ENCODE measurements around the gene CENPW. TPM values are rescaled to one million over a fixed set of nuclear protein-coding genes. Genes with fewer than 3 reads are reported as not detected.

Gene CENPW
- total and polyA plus RNA-seq, 9 of the 15 experiments (the other 6 are each of a cell fraction or from before 2014, with no cell fraction given), result 48.7 to 285 (median 82.8) TPM

- TF ChIP-seq CEBPB (tag; IDR thresholded peaks at IDR 0.05), result peak; percentile 95
- TF ChIP-seq TCF7L2 (IDR thresholded peaks at IDR 0.05; ENCODE audit: low read depth, low read length), result no peak
Observed at GRCh38 chr6:126337323-126337722, 2.6 kb upstream of the CENPW start (continued).

- FAIRE-seq, result no peak
- H3K27me3 ChIP-seq (ENCODE audit: control insufficient read depth in 2 of 2, insufficient read depth in 2 of 2, low read length in 2 of 2), result no peaks in the 10 kb centered on the region
- peak overlapping the region; percentile 93 for H3K4me2 ChIP-seq (ENCODE audit: insufficient read depth, low read length)
- intact Hi-C loops (cut with micrococcal nuclease), result loop anchor here (5.0 to 10.0 kb wide), 2 partner anchors 166 to 344 kb away; no protein-coding TSS in a partner anchor
- no peak for DNase-seq (ENCODE audit: extremely low read depth in 1 of 4, low spot score in 3 of 4)
- no peaks in the 10 kb centered on the region for H3K9me1 ChIP-seq (ENCODE audit: control insufficient read depth, insufficient read depth, low read length)
- peaks cover 54% of the 10 kb centered on the region for H3K79me2 ChIP-seq (ENCODE audit: control insufficient read depth, insufficient read depth, low read length)
- WGBS (ENCODE audit: insufficient coverage, low coverage, missing lambda C conversion rate), result 0% methylated on average over 3 of the region's 3 CpGs
- peak overlapping the region in 1 of 2 experiments; percentile 94; a peak in 3 of 4 replicates for H3K9ac ChIP-seq (ENCODE audit: insufficient read depth in 1 of 2, low read depth in 2 of 2, low read length in 2 of 2)
- in situ Hi-C loops (cut with MboI), result loop anchor here (25.0 kb wide), 1 partner anchor 304 kb away; no protein-coding TSS in a partner anchor
- no peak for ATAC-seq
- peak overlapping the region; percentile 87 for H3K4me3 ChIP-seq
- POLR2A ChIA-PET, result interaction anchor here (1.4 kb wide), 1 partner anchor 9 kb away, joined by 3 read pairs; no protein-coding TSS in a partner anchor
- CTCF ChIA-PET (ENCODE audit: low intra/inter-chr PET ratio), result no interaction called here
- no peak overlapping the region for H2AFZ ChIP-seq (ENCODE audit: low read depth, low read length)
- no peaks in the 10 kb centered on the region; the same call in 1 of the 2 replicates for H4K20me1 ChIP-seq (replicated peaks; ENCODE audit: control insufficient read depth, insufficient read depth, low read length)
- peaks cover 1% of the 10 kb centered on the region; the same call in 1 of the 3 replicates for H3K36me3 ChIP-seq (ENCODE audit: control insufficient read depth, insufficient read depth, low read length)
- no peaks in the 10 kb centered on the region for H3K9me3 ChIP-seq (replicated peaks; ENCODE audit: control insufficient read depth, insufficient read depth, low read depth, low read length)
- BruUV-seq (replicated peaks), result no TSS peak
- peaks cover 0 to 8% of the 10 kb centered on the region in 2 experiments; a peak in 2 of 5 replicates for H3K4me1 ChIP-seq (replicated peaks in 1 of 2; ENCODE audit: control insufficient read depth in 2 of 2, insufficient read depth in 2 of 2, low read length in 2 of 2)
- H3K27ac ChIP-seq (ENCODE audit: extremely low read depth, low read depth, low read length), result peak overlapping the region; percentile 89; the same call in 2 of the 3 replicates
- TF ChIP-seq ATF7 (IDR thresholded peaks at IDR 0.05), result no peak
- TF ChIP-seq ZNF77 (CRISPR knock-in tag; IDR thresholded peaks at IDR 0.05), result no peak
- no peak for TF ChIP-seq ELF4 (CRISPR knock-in tag; IDR thresholded peaks at IDR 0.05)
- no peak for TF ChIP-seq POLR2H (tag; IDR thresholded peaks at IDR 0.05; ENCODE audit: low read depth)
- no peak for TF ChIP-seq RFX1 (IDR thresholded peaks at IDR 0.05)
- no peak for TF ChIP-seq TAF15 (IDR thresholded peaks at IDR 0.05; ENCODE audit: low read depth, low read length)
- TF ChIP-seq ZFPM2 (CRISPR knock-in tag; IDR thresholded peaks at IDR 0.05), result no peak
- TF ChIP-seq LCOR (CRISPR knock-in tag; IDR thresholded peaks at IDR 0.05), result no peak
- TF ChIP-seq, protein P1, sequence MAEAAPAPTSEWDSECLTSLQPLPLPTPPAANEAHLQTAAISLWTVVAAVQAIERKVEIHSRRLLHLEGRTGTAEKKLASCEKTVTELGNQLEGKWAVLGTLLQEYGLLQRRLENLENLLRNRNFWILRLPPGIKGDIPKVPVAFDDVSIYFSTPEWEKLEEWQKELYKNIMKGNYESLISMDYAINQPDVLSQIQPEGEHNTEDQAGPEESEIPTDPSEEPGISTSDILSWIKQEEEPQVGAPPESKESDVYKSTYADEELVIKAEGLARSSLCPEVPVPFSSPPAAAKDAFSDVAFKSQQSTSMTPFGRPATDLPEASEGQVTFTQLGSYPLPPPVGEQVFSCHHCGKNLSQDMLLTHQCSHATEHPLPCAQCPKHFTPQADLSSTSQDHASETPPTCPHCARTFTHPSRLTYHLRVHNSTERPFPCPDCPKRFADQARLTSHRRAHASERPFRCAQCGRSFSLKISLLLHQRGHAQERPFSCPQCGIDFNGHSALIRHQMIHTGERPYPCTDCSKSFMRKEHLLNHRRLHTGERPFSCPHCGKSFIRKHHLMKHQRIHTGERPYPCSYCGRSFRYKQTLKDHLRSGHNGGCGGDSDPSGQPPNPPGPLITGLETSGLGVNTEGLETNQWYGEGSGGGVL (CRISPR knock-in tag; IDR thresholded peaks at IDR 0.05), result no peak
- TF ChIP-seq SMARCC2 (IDR thresholded peaks at IDR 0.05; ENCODE audit: low read depth), result no peak
- no peak for TF ChIP-seq ZBTB17 (CRISPR knock-in tag; IDR thresholded peaks at IDR 0.05)
- no peak for TF ChIP-seq KLF10 (CRISPR knock-in tag; IDR thresholded peaks at IDR 0.05)
- TF ChIP-seq, protein P2, sequence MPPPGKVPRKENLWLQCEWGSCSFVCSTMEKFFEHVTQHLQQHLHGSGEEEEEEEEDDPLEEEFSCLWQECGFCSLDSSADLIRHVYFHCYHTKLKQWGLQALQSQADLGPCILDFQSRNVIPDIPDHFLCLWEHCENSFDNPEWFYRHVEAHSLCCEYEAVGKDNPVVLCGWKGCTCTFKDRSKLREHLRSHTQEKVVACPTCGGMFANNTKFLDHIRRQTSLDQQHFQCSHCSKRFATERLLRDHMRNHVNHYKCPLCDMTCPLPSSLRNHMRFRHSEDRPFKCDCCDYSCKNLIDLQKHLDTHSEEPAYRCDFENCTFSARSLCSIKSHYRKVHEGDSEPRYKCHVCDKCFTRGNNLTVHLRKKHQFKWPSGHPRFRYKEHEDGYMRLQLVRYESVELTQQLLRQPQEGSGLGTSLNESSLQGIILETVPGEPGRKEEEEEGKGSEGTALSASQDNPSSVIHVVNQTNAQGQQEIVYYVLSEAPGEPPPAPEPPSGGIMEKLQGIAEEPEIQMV (tag; conservative IDR thresholded peaks at IDR 0.05; ENCODE audit: low read depth), result no peak
- no peak for TF ChIP-seq KAT2B (IDR thresholded peaks at IDR 0.05; ENCODE audit: low read depth, low read length)
- no peak for TF ChIP-seq XRCC5 (IDR thresholded peaks at IDR 0.05; ENCODE audit: low read depth, low read length)
- TF ChIP-seq YBX1 (IDR thresholded peaks at IDR 0.05), result no peak
- TF ChIP-seq, protein P3, sequence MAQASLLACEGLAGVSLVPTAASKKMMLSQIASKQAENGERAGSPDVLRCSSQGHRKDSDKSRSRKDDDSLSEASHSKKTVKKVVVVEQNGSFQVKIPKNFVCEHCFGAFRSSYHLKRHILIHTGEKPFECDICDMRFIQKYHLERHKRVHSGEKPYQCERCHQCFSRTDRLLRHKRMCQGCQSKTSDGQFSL (CRISPR knock-in tag; IDR thresholded peaks at IDR 0.05), result no peak
- TF ChIP-seq, protein P3 (tag; IDR thresholded peaks at IDR 0.05), result no peak
Observed at GRCh38 chr6:126341126-126341525, 1.2 kb downstream of the CENPW start.

Data from K562 (cell line).